ENCODE data around the gene PHACTR1.

DNA sequence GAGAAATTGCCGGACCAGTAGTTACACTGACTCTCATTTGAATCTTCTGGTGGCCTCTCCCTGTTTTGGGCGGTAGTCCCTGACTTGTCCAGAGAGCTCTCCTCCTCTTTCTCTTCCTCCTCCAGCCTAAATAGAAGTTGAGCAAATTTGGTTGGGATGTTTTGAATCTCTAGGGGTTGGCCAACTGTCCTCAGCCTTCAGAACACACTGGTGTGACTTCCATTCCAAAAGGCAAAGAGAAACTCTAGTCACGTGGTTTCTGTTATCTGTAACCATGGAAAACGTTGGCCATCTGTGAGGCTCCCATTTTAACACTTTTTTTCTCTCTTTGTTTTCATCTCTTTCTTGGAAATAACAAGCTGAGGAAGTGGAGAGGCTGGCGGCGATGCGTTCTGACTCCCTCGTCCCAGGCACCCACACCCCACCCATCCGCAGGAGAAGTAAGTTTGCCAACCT is 336.5 kb downstream of the PHACTR1 start:
- no peak for TF ChIP-seq CTCF (IDR thresholded peaks at IDR 0.05)
- TF ChIP-seq POLR2A (IDR thresholded peaks at IDR 0.05) = no peak

Data from testis (tissue), 2 donors.